ENCODE results near the gene RHBDF2. TPM values are rescaled to one million over a fixed set of nuclear protein-coding genes. Genes with fewer than 3 reads are reported as not detected.
A peak's percentile ranks its signal among the peaks of the same experiment; 100 is the strongest.

The RHBDF2 gene
- total RNA-seq, 1 experiment from 2014 or later = 33.0 TPM

DNA sequence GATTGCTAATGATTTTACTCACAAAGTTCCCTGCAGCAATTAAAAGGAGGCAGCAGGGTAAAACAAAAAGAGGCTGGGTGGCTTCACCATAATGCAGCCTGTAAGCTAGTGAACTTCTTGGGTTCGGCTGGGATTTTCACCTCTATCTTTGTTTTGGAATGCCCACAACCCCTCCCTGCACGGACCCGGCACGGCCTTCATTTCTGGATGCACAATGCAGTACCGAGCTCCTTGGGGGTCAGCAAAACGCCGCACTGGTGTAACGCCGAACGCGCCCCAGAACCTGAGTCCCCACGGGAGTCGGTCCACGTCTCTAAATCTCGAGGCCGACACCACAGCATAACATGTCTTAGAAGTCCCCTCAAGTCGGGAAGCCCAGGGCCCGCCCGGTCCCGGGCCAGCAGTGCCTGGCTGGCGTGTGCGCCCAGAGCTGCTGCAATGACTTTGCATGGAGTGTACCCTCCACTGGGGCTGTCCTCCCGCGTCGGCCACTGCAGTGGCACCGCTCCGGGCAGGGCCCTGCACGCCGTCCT is 49.0 kb downstream of the RHBDF2 start:
- H3K4me3 Mint-ChIP-seq = peak overlapping the region; percentile 88
- CTCF ChIA-PET = interaction anchor here (1.0 to 2.7 kb wide), 7 partner anchors 10 to 88 kb away, joined by 3 to 13 read pairs (median 5); no protein-coding TSS in a partner anchor
- ATAC-seq = peak; percentile 17
- POLR2A ChIA-PET = interaction anchor here (0.6 kb wide), 1 partner anchor 1302 kb away, joined by 3 read pairs; no protein-coding TSS in a partner anchor
- TF ChIP-seq, protein P1, sequence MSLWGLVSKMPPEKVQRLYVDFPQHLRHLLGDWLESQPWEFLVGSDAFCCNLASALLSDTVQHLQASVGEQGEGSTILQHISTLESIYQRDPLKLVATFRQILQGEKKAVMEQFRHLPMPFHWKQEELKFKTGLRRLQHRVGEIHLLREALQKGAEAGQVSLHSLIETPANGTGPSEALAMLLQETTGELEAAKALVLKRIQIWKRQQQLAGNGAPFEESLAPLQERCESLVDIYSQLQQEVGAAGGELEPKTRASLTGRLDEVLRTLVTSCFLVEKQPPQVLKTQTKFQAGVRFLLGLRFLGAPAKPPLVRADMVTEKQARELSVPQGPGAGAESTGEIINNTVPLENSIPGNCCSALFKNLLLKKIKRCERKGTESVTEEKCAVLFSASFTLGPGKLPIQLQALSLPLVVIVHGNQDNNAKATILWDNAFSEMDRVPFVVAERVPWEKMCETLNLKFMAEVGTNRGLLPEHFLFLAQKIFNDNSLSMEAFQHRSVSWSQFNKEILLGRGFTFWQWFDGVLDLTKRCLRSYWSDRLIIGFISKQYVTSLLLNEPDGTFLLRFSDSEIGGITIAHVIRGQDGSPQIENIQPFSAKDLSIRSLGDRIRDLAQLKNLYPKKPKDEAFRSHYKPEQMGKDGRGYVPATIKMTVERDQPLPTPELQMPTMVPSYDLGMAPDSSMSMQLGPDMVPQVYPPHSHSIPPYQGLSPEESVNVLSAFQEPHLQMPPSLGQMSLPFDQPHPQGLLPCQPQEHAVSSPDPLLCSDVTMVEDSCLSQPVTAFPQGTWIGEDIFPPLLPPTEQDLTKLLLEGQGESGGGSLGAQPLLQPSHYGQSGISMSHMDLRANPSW (CRISPR knock-in tag; conservative IDR thresholded peaks at IDR 0.05; ENCODE audit: low read depth) = no peak
- TF ChIP-seq MYBL2 (CRISPR knock-in tag; IDR thresholded peaks at IDR 0.05) = no peak
- TF ChIP-seq ELF4 (CRISPR knock-in tag; IDR thresholded peaks at IDR 0.05; ENCODE audit: low read depth) = no peak
- no peak for TF ChIP-seq TEAD4 (CRISPR knock-in tag; IDR thresholded peaks at IDR 0.05)
- TF ChIP-seq, protein P2, sequence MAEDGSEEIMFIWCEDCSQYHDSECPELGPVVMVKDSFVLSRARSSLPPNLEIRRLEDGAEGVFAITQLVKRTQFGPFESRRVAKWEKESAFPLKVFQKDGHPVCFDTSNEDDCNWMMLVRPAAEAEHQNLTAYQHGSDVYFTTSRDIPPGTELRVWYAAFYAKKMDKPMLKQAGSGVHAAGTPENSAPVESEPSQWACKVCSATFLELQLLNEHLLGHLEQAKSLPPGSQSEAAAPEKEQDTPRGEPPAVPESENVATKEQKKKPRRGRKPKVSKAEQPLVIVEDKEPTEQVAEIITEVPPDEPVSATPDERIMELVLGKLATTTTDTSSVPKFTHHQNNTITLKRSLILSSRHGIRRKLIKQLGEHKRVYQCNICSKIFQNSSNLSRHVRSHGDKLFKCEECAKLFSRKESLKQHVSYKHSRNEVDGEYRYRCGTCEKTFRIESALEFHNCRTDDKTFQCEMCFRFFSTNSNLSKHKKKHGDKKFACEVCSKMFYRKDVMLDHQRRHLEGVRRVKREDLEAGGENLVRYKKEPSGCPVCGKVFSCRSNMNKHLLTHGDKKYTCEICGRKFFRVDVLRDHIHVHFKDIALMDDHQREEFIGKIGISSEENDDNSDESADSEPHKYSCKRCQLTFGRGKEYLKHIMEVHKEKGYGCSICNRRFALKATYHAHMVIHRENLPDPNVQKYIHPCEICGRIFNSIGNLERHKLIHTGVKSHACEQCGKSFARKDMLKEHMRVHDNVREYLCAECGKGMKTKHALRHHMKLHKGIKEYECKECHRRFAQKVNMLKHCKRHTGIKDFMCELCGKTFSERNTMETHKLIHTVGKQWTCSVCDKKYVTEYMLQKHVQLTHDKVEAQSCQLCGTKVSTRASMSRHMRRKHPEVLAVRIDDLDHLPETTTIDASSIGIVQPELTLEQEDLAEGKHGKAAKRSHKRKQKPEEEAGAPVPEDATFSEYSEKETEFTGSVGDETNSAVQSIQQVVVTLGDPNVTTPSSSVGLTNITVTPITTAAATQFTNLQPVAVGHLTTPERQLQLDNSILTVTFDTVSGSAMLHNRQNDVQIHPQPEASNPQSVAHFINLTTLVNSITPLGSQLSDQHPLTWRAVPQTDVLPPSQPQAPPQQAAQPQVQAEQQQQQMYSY (CRISPR knock-in tag; IDR thresholded peaks at IDR 0.05) = no peak
- no peak for TF ChIP-seq E2F1 (CRISPR knock-in tag; IDR thresholded peaks at IDR 0.05)
- no peak for TF ChIP-seq E2F5 (CRISPR knock-in tag; IDR thresholded peaks at IDR 0.05)
- TF ChIP-seq SMAD4 (CRISPR knock-in tag; IDR thresholded peaks at IDR 0.05) = no peak
- no peak for TF ChIP-seq ZNF396 (CRISPR knock-in tag; IDR thresholded peaks at IDR 0.05; ENCODE audit: borderline replicate concordance)
- no peak for TF ChIP-seq IRF2 (CRISPR knock-in tag; IDR thresholded peaks at IDR 0.05; ENCODE audit: borderline replicate concordance, low read depth)
- no peak for TF ChIP-seq ERG (CRISPR knock-in tag; IDR thresholded peaks at IDR 0.05)
- no peak for TF ChIP-seq ZBTB21 (CRISPR knock-in tag; IDR thresholded peaks at IDR 0.05; ENCODE audit: borderline replicate concordance)
- TF ChIP-seq, protein P3, sequence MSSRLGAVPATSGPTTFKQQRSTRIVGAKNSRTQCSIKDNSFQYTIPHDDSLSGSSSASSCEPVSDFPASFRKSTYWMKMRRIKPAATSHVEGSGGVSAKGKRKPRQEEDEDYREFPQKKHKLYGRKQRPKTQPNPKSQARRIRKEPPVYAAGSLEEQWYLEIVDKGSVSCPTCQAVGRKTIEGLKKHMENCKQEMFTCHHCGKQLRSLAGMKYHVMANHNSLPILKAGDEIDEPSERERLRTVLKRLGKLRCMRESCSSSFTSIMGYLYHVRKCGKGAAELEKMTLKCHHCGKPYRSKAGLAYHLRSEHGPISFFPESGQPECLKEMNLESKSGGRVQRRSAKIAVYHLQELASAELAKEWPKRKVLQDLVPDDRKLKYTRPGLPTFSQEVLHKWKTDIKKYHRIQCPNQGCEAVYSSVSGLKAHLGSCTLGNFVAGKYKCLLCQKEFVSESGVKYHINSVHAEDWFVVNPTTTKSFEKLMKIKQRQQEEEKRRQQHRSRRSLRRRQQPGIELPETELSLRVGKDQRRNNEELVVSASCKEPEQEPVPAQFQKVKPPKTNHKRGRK (CRISPR knock-in tag; IDR thresholded peaks at IDR 0.05; ENCODE audit: borderline replicate concordance) = no peak
- DNase-seq (ENCODE audit: low spot score) = no peak
- H3K27me3 Mint-ChIP-seq (ENCODE audit: low read depth) = no peaks in the 10 kb centered on the region
- no peaks in the 10 kb centered on the region for H3K36me3 Mint-ChIP-seq
- peaks cover 42% of the 10 kb centered on the region for H3K4me1 Mint-ChIP-seq
- H3K9me3 Mint-ChIP-seq = peaks cover 4% of the 10 kb centered on the region
- 0 out of 2 replicates have a peak overlapping the region, but pooled peaks have one; percentile 41 for H3K27ac Mint-ChIP-seq

Data from WTC11 (cell line).